HepG2 (cell line): ENCODE measurements around the gene TMBIM1. TPM values are rescaled to one million over a fixed set of nuclear protein-coding genes. Genes with fewer than 3 reads are reported as not detected.

Experiments
- ATAC-seq: fragments of 200-7000 bp; cut with Tn5 transposase; 3 replicates; pipeline ENCODE4 v1.9.1; 2020; ENCODE audit warnings: mild to moderate bottlenecking, moderate library complexity
- BruUV-seq: library from RNA; stranded (reverse); fragments of 400-500 nt; replicated peaks from 2 replicates; lab custom pipeline; 2021; lab: Mats Ljungman, UMichigan
- CTCF ChIA-PET: fragments of 300-600 bp; formaldehyde crosslinking; extraction: SDS; loops from one replicate; lab custom pipeline; 2021; ENCODE audit warnings: low total read pairs, inconsistent platforms, low intra/inter-chr PET ratio; lab: Yijun Ruan, JAX
- POLR2A ChIA-PET: fragments of 350-600 bp; sonication (Branson Sonifier 250); formaldehyde crosslinking; loops from one replicate; lab custom pipeline; 2020; ENCODE audit warnings: antibody characterized with exemption, inconsistent platforms; lab: Yijun Ruan, JAX
- DNase-seq: peaks from one replicate; pipeline ENCODE4 v3.0.0-alpha.2; 2015; ENCODE audit warnings: low spot score
- FAIRE-seq: peaks from 3 replicates; lab custom pipeline; 2011; peaks lifted over from hg19 to GRCh38; lab: Jason Lieb, UNC
- H2AFZ ChIP-seq: one replicate; pipeline ENCODE4 v1.6.1; 2011; ENCODE audit warnings: low read length, inconsistent platforms
- H3K27ac ChIP-seq: fragments of 300-600 bp; 3 replicates; pipeline ENCODE4 v1.8.0; 2011; ENCODE audit warnings: mixed run types, mild to moderate bottlenecking, mixed read lengths, low read length, inconsistent platforms; ENCODE audit not compliant: insufficient read depth; ENCODE audit errors: extremely low read length
- H3K27me3 ChIP-seq, 2 experiments: fragments of 200-600 bp in 1 of 2; 2 replicates in 1 of 2; 3 replicates in 1 of 2; pipeline versions ENCODE4 v1.6.0 to v1.8.0; 2011; ENCODE audit warnings: low read length in 2 of 2, mild to moderate bottlenecking in 2 of 2, moderate library complexity in 2 of 2, inconsistent platforms in 1 of 2; ENCODE audit not compliant: insufficient read depth in 2 of 2, control insufficient read depth in 1 of 2
- H3K36me3 ChIP-seq, 2 experiments: fragments of 200-600 bp in 1 of 2; replicated peaks in 1 of 2; 2 replicates in 1 of 2; 3 replicates in 1 of 2; pipeline versions ENCODE4 v1.5.1 to v1.8.0; 2011; ENCODE audit warnings: low read length in 2 of 2, inconsistent platforms in 1 of 2; ENCODE audit not compliant: insufficient read depth in 2 of 2, control insufficient read depth in 1 of 2
- H3K4me1 ChIP-seq: 2 replicates; pipeline ENCODE4 v1.5.1; 2012; ENCODE audit warnings: low read length, inconsistent platforms; ENCODE audit not compliant: insufficient read depth
- H3K4me2 ChIP-seq: 2 replicates; pipeline ENCODE4 v1.6.0; 2011; ENCODE audit warnings: low read depth, low read length, inconsistent platforms
- H3K4me3 ChIP-seq, 3 experiments: fragments of 200-600 bp in 1 of 3; sonication (generic), shearing (Covaris generic) in 1 of 3; replicated peaks in 1 of 3; 2 replicates each; pipeline ENCODE4 v1.5.1; 2011 to 2016; ENCODE audit warnings: low read length in 3 of 3, inconsistent platforms in 2 of 3, low read depth in 2 of 3, mild to moderate bottlenecking in 2 of 3, control low read depth in 1 of 3, mixed read lengths in 1 of 3; ENCODE audit not compliant: insufficient read depth in 1 of 3
- H3K79me2 ChIP-seq: one replicate; pipeline ENCODE4 v1.6.1; 2011; ENCODE audit warnings: low read length, inconsistent platforms; ENCODE audit not compliant: insufficient read depth
- H3K9ac ChIP-seq: 2 replicates; pipeline ENCODE4 v1.6.0; 2011; ENCODE audit warnings: mild to moderate bottlenecking, low read depth, low read length, inconsistent platforms; ENCODE audit not compliant: insufficient read depth
- H3K9me3 ChIP-seq: 2 replicates; pipeline ENCODE4 v1.5.1; 2012; ENCODE audit warnings: mild to moderate bottlenecking, low read length
- H4K20me1 ChIP-seq: 2 replicates; pipeline ENCODE4 v1.6.0; 2011; ENCODE audit warnings: inconsistent platforms, mild to moderate bottlenecking, low read length, moderate library complexity; ENCODE audit not compliant: insufficient read depth
- ATF1 ChIP-seq: IDR thresholded peaks from 2 replicates; pipeline ENCODE4 v1.6.1; 2016; ENCODE audit warnings: mild to moderate bottlenecking, control low read depth
- ZBTB38 ChIP-seq: sonication (generic); formaldehyde crosslinking; IDR thresholded peaks from 2 replicates; pipeline ENCODE4 v1.5.1; 2020; ENCODE audit warnings: mild to moderate bottlenecking, missing genetic modification reagents
- ZFP37 ChIP-seq: sonication (generic); formaldehyde crosslinking; IDR thresholded peaks from 2 replicates; pipeline ENCODE4 v1.4.0; 2020; ENCODE audit warnings: missing genetic modification reagents, borderline replicate concordance
- ZFY ChIP-seq: sonication (generic); formaldehyde crosslinking; IDR thresholded peaks from 2 replicates; pipeline ENCODE4 v1.4.0; 2020; ENCODE audit warnings: missing genetic modification reagents
- ZMAT5 ChIP-seq: sonication (generic); formaldehyde crosslinking; IDR thresholded peaks from 2 replicates; pipeline ENCODE4 v1.5.0; 2020; ENCODE audit warnings: mild to moderate bottlenecking, low read depth, missing genetic modification reagents, borderline replicate concordance
- ZNF30 ChIP-seq: sonication (generic); formaldehyde crosslinking; IDR thresholded peaks from 2 replicates; pipeline ENCODE4 v1.5.0; 2020; ENCODE audit warnings: mild to moderate bottlenecking, missing genetic modification reagents
- ZNF704 ChIP-seq: sonication (generic); formaldehyde crosslinking; IDR thresholded peaks from 2 replicates; pipeline ENCODE4 v1.8.1; 2023; ENCODE audit warnings: mild to moderate bottlenecking, inconsistent platforms, moderate library complexity, missing genetic modification reagents, borderline replicate concordance
- ZNF724P ChIP-seq: sonication (generic); formaldehyde crosslinking; IDR thresholded peaks from 2 replicates; pipeline ENCODE4 v1.8.0; 2022; ENCODE audit warnings: missing genetic modification reagents, borderline replicate concordance
- WGBS: methylation state at CpG from one replicate; pipeline ENCODE4 v1.1.6; 2017; ENCODE audit warnings: low lambda C conversion rate; 5-methylcytosine and 5-hydroxymethylcytosine counted together
- in situ Hi-C: cut with HindIII; loops from 2 replicates; pipeline ENCODE4 v1.10.0; 2017; ENCODE audit warnings: low pct_unique_long_range_greater_than_20kb; ENCODE audit not compliant: extremely low pct_ligation_motif_present
- intact Hi-C: fragments of 100-400 bp; cut with micrococcal nuclease; formaldehyde crosslinking; loops from one replicate; pipeline ENCODE4 v1.10.0; 2022; ENCODE audit not compliant: unreplicated experiment
- polyA plus RNA-seq, 8 experiments: library from polyadenylated mRNA; depleted of rRNA in 3 of 8; stranded (reverse) in 7 of 8; unstranded in 1 of 8; fragments of >200 nt; fragmentation: Illumina TruSeq in 4 of 8; extraction: Trizol in 4 of 8; gene quantifications; 2 replicates each; pipeline versions ENCODE4 v1.2.1 to v1.2.3, GENCODE V29; 2011 to 2016; ENCODE audit warnings: low read depth in 4 of 8, missing spikeins in 1 of 8, mixed read lengths in 1 of 8; ENCODE audit not compliant: insufficient read depth in 1 of 8
- total RNA-seq, 5 experiments: library from RNA; depleted of rRNA; stranded (reverse); fragments of >200 nt; fragmentation: Illumina TruSeq; extraction: Trizol; gene quantifications; 2 replicates each; pipeline ENCODE4 v1.2.3, GENCODE V29; 2016; ENCODE audit warnings: low read depth in 1 of 5
- TF ChIP-seq, protein P1 (sequence below): sonication (generic); formaldehyde crosslinking; IDR thresholded peaks from 2 replicates; pipeline ENCODE4 v1.5.1; 2020; ENCODE audit warnings: mild to moderate bottlenecking, missing genetic modification reagents
- TF ChIP-seq, protein P2 (sequence below): sonication (generic); formaldehyde crosslinking; conservative IDR thresholded peaks from 2 replicates; pipeline ENCODE4 v1.4.0; 2020; ENCODE audit warnings: missing genetic modification reagents
- TF ChIP-seq, protein P3 (sequence below): sonication (generic); formaldehyde crosslinking; IDR thresholded peaks from 2 replicates; pipeline ENCODE4 v1.4.0; 2020; ENCODE audit warnings: mild to moderate bottlenecking, missing genetic modification reagents

TMBIM1 gene
- total and polyA plus RNA-seq, 2 of the 13 experiments (the other 11 are each of a cell fraction or from before 2014, with no cell fraction given), result 127 to 139 TPM

GRCh38 chr2:218291318-218292047 is 820 bp downstream of the TMBIM1 start:
- BruUV-seq, result no TSS peak
- Histone ChIP-seq H3K4me1 (peaks cover 88% of the 10 kb centered on the region), H3K79me2 (peaks cover 53% of the 10 kb centered on the region), H3K27ac (peak overlapping the region; percentile 88), H3K27me3 (no peaks in the 10 kb centered on the region; a peak in 1 of 5 replicates), H3K9ac (peak overlapping the region; percentile 95), H3K4me3 (peak overlapping the region; percentile 83 to 99 (median 95)), H2AFZ (no peak overlapping the region), H3K36me3 (no peaks in the 10 kb centered on the region), H3K9me3 (no peaks in the 10 kb centered on the region), H4K20me1 (peaks cover 21% of the 10 kb centered on the region), H3K4me2 (peak overlapping the region; percentile 93)
- ATAC-seq, result peak; percentile 0; the same call in 2 of the 3 replicates
- in situ Hi-C loops (loop anchor here (5.0 kb wide), 1 partner anchor 106 kb away; the partner anchor contains the start of gene CTDSP1), intact Hi-C loops (loop anchor here (2.0 to 10.0 kb wide), 5 partner anchors 31 to 273 kb away; partner anchors contain the start of genes CATIP, CNOT9 and USP37)
- DNase-seq, result no peak
- 7% methylated on average over 11 of the region's 12 CpGs for WGBS
- CTCF ChIA-PET, result interaction anchor here (1.2 to 2.2 kb wide), 5 partner anchors 10 to 105 kb away, joined by 3 to 12 read pairs (median 6); partner anchors contain the start of gene CATIP
- FAIRE-seq, result no peak
- POLR2A ChIA-PET, result interaction anchor here (1.0 to 8.5 kb wide), 11 partner anchors 8 to 153 kb away, joined by 3 to 110 read pairs (median 19); partner anchors contain the start of genes AAMP, CATIP, CTDSP1 and PNKD
- TF ChIP-seq ZNF704 (CRISPR knock-in tag), result no peak
- no peak for TF ChIP-seq ZNF30
- TF ChIP-seq ZFP37, result no peak
- peak; percentile 49; the same call in 1 of the 2 replicates for TF ChIP-seq ZMAT5
- no peak for TF ChIP-seq ATF1 (CRISPR knock-in tag)
- TF ChIP-seq, protein P1, sequence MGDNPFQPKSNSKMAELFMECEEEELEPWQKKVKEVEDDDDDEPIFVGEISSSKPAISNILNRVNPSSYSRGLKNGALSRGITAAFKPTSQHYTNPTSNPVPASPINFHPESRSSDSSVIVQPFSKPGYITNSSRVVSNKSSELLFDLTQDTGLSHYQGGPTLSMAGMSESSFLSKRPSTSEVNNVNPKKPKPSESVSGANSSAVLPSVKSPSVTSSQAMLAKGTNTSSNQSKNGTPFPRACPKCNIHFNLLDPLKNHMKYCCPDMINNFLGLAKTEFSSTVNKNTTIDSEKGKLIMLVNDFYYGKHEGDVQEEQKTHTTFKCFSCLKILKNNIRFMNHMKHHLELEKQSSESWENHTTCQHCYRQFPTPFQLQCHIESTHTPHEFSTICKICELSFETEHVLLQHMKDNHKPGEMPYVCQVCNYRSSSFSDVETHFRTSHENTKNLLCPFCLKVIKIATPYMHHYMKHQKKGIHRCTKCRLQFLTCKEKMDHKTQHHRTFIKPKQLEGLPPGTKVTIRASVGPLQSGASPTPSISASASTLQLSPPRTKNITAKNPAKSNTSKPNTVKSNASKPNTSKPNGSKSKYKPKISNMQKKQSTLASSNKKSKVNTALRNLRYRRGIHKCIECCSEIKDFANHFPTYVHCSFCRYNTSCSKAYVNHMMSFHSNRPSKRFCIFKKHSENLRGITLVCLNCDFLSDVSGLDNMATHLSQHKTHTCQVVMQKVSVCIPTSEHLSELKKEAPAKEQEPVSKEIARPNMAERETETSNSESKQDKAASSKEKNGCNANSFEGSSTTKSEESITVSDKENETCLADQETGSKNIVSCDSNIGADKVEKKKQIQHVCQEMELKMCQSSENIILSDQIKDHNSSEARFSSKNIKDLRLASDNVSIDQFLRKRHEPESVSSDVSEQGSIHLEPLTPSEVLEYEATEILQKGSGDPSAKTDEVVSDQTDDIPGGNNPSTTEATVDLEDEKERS (CRISPR knock-in tag), result no peak
- no peak for TF ChIP-seq ZFY
- TF ChIP-seq, protein P2, sequence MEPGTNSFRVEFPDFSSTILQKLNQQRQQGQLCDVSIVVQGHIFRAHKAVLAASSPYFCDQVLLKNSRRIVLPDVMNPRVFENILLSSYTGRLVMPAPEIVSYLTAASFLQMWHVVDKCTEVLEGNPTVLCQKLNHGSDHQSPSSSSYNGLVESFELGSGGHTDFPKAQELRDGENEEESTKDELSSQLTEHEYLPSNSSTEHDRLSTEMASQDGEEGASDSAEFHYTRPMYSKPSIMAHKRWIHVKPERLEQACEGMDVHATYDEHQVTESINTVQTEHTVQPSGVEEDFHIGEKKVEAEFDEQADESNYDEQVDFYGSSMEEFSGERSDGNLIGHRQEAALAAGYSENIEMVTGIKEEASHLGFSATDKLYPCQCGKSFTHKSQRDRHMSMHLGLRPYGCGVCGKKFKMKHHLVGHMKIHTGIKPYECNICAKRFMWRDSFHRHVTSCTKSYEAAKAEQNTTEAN, result no peak
- peak; percentile 24; the same call in 1 of the 2 replicates for TF ChIP-seq ZNF724P (CRISPR knock-in tag)
- TF ChIP-seq ZBTB38 (CRISPR knock-in tag), result no peak
- TF ChIP-seq, protein P3, sequence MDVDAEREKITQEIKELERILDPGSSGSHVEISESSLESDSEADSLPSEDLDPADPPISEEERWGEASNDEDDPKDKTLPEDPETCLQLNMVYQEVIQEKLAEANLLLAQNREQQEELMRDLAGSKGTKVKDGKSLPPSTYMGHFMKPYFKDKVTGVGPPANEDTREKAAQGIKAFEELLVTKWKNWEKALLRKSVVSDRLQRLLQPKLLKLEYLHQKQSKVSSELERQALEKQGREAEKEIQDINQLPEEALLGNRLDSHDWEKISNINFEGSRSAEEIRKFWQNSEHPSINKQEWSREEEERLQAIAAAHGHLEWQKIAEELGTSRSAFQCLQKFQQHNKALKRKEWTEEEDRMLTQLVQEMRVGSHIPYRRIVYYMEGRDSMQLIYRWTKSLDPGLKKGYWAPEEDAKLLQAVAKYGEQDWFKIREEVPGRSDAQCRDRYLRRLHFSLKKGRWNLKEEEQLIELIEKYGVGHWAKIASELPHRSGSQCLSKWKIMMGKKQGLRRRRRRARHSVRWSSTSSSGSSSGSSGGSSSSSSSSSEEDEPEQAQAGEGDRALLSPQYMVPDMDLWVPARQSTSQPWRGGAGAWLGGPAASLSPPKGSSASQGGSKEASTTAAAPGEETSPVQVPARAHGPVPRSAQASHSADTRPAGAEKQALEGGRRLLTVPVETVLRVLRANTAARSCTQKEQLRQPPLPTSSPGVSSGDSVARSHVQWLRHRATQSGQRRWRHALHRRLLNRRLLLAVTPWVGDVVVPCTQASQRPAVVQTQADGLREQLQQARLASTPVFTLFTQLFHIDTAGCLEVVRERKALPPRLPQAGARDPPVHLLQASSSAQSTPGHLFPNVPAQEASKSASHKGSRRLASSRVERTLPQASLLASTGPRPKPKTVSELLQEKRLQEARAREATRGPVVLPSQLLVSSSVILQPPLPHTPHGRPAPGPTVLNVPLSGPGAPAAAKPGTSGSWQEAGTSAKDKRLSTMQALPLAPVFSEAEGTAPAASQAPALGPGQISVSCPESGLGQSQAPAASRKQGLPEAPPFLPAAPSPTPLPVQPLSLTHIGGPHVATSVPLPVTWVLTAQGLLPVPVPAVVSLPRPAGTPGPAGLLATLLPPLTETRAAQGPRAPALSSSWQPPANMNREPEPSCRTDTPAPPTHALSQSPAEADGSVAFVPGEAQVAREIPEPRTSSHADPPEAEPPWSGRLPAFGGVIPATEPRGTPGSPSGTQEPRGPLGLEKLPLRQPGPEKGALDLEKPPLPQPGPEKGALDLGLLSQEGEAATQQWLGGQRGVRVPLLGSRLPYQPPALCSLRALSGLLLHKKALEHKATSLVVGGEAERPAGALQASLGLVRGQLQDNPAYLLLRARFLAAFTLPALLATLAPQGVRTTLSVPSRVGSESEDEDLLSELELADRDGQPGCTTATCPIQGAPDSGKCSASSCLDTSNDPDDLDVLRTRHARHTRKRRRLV (CRISPR knock-in tag), result no peak
